Right atrium auricular region (tissue), 2 donors: Measurements from ENCODE around the gene RPL31. TPM values are rescaled to one million over a fixed set of nuclear protein-coding genes. Genes with fewer than 3 reads are reported as not detected.

ENCODE experiments used
- DNase-seq: peaks from one replicate; pipeline ENCODE4 v3.0.0-alpha.2; 2019; ENCODE audit warnings: low spot score
- H3K27ac ChIP-seq, 2 donors: fragments of 200-600 bp; sonication (generic); 1 replicate in 1 of 2; 2 replicates in 1 of 2; pipeline ENCODE4 v1.5.1; 2016 to 2019
- H3K27me3 ChIP-seq, 2 donors: fragments of 200-600 bp; sonication (generic); one replicate each; pipeline versions ENCODE4 v1.5.1 to v1.6.0; 2017 to 2019
- H3K36me3 ChIP-seq: fragments of 200-600 bp; sonication (generic); one replicate; pipeline ENCODE4 v1.5.1; 2016
- H3K4me1 ChIP-seq, 2 donors: fragments of 200-600 bp; sonication (generic); one replicate each; pipeline versions ENCODE4 v1.5.1 to v1.6.0; 2017 to 2019
- H3K4me3 ChIP-seq, 2 donors: fragments of 200-600 bp; sonication (generic); 1 replicate in 1 of 2; 2 replicates in 1 of 2; pipeline ENCODE4 v1.5.1; 2017 to 2019; ENCODE audit warnings: mild to moderate bottlenecking in 1 of 2, moderate library complexity in 1 of 2
- H3K9me3 ChIP-seq, 2 donors: fragments of 200-600 bp; sonication (generic); one replicate each; pipeline ENCODE4 v1.5.1; 2019
- total RNA-seq, 2 donors: library from RNA; depleted of rRNA; stranded (reverse); fragments of >200 nt; gene quantifications; one replicate each; pipeline ENCODE4 v1.1.0, GENCODE V29; 2016
- TF ChIP-seq, protein P1 (sequence below), 2 donors: fragments of 200-600 bp; sonication (generic); IDR thresholded peaks; one replicate each; pipeline ENCODE4 v1.5.1; 2019; ENCODE audit warnings: antibody characterized with exemption in 2 of 2

RPL31 gene
- total RNA-seq, 2 donors from 2014 or later: 437 to 813 TPM

GRCh38 chr2:101022221-101022620, 20.1 kb downstream of the RPL31 start:
- Histone ChIP-seq H3K9me3 (no peaks in the 10 kb centered on the region), H3K27me3 (no peaks in the 10 kb centered on the region), H3K36me3 (peaks cover 54% of the 10 kb centered on the region), H3K27ac (no peak overlapping the region), H3K4me3 (no peak overlapping the region), H3K4me1 (no peaks in the 10 kb centered on the region)
- TF ChIP-seq, protein P1, sequence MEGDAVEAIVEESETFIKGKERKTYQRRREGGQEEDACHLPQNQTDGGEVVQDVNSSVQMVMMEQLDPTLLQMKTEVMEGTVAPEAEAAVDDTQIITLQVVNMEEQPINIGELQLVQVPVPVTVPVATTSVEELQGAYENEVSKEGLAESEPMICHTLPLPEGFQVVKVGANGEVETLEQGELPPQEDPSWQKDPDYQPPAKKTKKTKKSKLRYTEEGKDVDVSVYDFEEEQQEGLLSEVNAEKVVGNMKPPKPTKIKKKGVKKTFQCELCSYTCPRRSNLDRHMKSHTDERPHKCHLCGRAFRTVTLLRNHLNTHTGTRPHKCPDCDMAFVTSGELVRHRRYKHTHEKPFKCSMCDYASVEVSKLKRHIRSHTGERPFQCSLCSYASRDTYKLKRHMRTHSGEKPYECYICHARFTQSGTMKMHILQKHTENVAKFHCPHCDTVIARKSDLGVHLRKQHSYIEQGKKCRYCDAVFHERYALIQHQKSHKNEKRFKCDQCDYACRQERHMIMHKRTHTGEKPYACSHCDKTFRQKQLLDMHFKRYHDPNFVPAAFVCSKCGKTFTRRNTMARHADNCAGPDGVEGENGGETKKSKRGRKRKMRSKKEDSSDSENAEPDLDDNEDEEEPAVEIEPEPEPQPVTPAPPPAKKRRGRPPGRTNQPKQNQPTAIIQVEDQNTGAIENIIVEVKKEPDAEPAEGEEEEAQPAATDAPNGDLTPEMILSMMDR (IDR thresholded peaks at IDR 0.05): no peak
- no peak for DNase-seq

- H3K9me3 ChIP-seq: no peaks in the 10 kb centered on the region
- no peak overlapping the region for H3K27ac ChIP-seq
- H3K4me1 ChIP-seq: no peaks in the 10 kb centered on the region
- H3K27me3 ChIP-seq: no peaks in the 10 kb centered on the region
- no peak overlapping the region for H3K4me3 ChIP-seq
- TF ChIP-seq, protein P1 (IDR thresholded peaks at IDR 0.05): no peak
- peaks cover 58% of the 10 kb centered on the region for H3K36me3 ChIP-seq
- no peak for DNase-seq
These were observed 21.4 kb downstream of the RPL31 start for GRCh38 chr2:101023327-101024107.

- TF ChIP-seq, protein P1 (IDR thresholded peaks at IDR 0.05): no peak
- H3K4me3 ChIP-seq: no peak overlapping the region
- H3K36me3 ChIP-seq: peaks cover 59% of the 10 kb centered on the region
- DNase-seq: no peak
- no peaks in the 10 kb centered on the region for H3K27me3 ChIP-seq
- peaks cover 0 to 2% of the 10 kb centered on the region in 2 donors for H3K4me1 ChIP-seq
- H3K9me3 ChIP-seq: no peaks in the 10 kb centered on the region
- no peak overlapping the region for H3K27ac ChIP-seq
These were observed 23.5 kb downstream of the RPL31 start for GRCh38 chr2:101025561-101025960.

GRCh38 chr2:101026253-101026701, 24.2 kb downstream of the RPL31 start:
- H3K4me1 ChIP-seq: peaks cover 0 to 7% of the 10 kb centered on the region in 2 donors
- no peaks in the 10 kb centered on the region for H3K27me3 ChIP-seq
- TF ChIP-seq, protein P1 (IDR thresholded peaks at IDR 0.05): no peak
- DNase-seq: no peak
- no peak overlapping the region for H3K4me3 ChIP-seq
- H3K36me3 ChIP-seq: peaks cover 52% of the 10 kb centered on the region
- H3K9me3 ChIP-seq: no peaks in the 10 kb centered on the region
- no peak overlapping the region for H3K27ac ChIP-seq

GRCh38 chr2:101026923-101027469, 24.9 kb downstream of the RPL31 start:
- Histone ChIP-seq H3K36me3 (peaks cover 47% of the 10 kb centered on the region), H3K27me3 (no peaks in the 10 kb centered on the region), H3K4me3 (no peak overlapping the region), H3K9me3 (no peaks in the 10 kb centered on the region), H3K4me1 (peaks cover 0 to 9% of the 10 kb centered on the region in 2 donors), H3K27ac (no peak overlapping the region)
- no peak for DNase-seq
- TF ChIP-seq, protein P1 (IDR thresholded peaks at IDR 0.05): no peak
